SK-N-SH treated with all-trans-retinoic acid at 6 μM for 48 hours (cell line): ENCODE measurements around the gene IQCK.

ENCODE experiments used
- ATAC-seq: fragments of 200-7000 bp; cut with Tn5 transposase; 3 replicates; pipeline ENCODE4 v1.9.1; 2020; ENCODE audit warnings: mild to moderate bottlenecking, moderate library complexity
- ARNTL ChIP-seq: fragments of 450-650 bp; formaldehyde crosslinking; IDR thresholded peaks from 2 replicates; pipeline ENCODE4 v1.5.0; 2020; ENCODE audit warnings: low read depth, mild to moderate bottlenecking, moderate library complexity, borderline replicate concordance
- BACH2 ChIP-seq: fragments of 250-450 bp; sonication (Bioruptor Pico); IDR thresholded peaks from 2 replicates; pipeline ENCODE4 v1.9.0; 2021; ENCODE audit warnings: mild to moderate bottlenecking, borderline replicate concordance
- ESRRG ChIP-seq: fragments of 250-450 bp; sonication (Bioruptor Pico); IDR thresholded peaks from 2 replicates; pipeline ENCODE4 v1.6.1; 2021; ENCODE audit warnings: mild to moderate bottlenecking
- GLIS3 ChIP-seq: fragments of 250-450 bp; sonication (Bioruptor Pico); IDR thresholded peaks from 2 replicates; pipeline ENCODE4 v1.5.0; 2020; ENCODE audit warnings: mild to moderate bottlenecking, moderate library complexity
- ISL1 ChIP-seq: fragments of 250-450 bp; sonication (Bioruptor Pico); IDR thresholded peaks from 2 replicates; pipeline ENCODE4 v2.1.2; 2022; ENCODE audit warnings: mild to moderate bottlenecking, moderate library complexity
- OSR1 ChIP-seq: fragments of 250-450 bp; sonication (Bioruptor Pico); IDR thresholded peaks from 2 replicates; pipeline ENCODE4 v1.8.0; 2022; ENCODE audit warnings: moderate library complexity, mild to moderate bottlenecking, inconsistent platforms
- PATZ1 ChIP-seq: fragments of 250-450 bp; sonication (Bioruptor Pico); IDR thresholded peaks from 2 replicates; pipeline ENCODE4 v1.8.0; 2020; ENCODE audit warnings: mild to moderate bottlenecking, moderate library complexity, borderline replicate concordance
- PPARA ChIP-seq: fragments of 250-450 bp; sonication (Bioruptor Pico); IDR thresholded peaks from 2 replicates; pipeline ENCODE4 v1.5.0; 2020; ENCODE audit warnings: mild to moderate bottlenecking, borderline replicate concordance
- RARB ChIP-seq: fragments of 250-450 bp; sonication (Bioruptor Pico); IDR thresholded peaks from 2 replicates; pipeline ENCODE4 v1.8.0; 2021; ENCODE audit warnings: mild to moderate bottlenecking, moderate library complexity
- TCF4 ChIP-seq: fragments of 250-450 bp; sonication (Bioruptor Pico); IDR thresholded peaks from 2 replicates; pipeline ENCODE4 v1.8.0; 2021; ENCODE audit warnings: mild to moderate bottlenecking, moderate library complexity, borderline replicate concordance
- TOX ChIP-seq: fragments of 250-450 bp; sonication (Bioruptor Pico); IDR thresholded peaks from 2 replicates; pipeline ENCODE4 v1.8.0; 2021; ENCODE audit warnings: mild to moderate bottlenecking, moderate library complexity, borderline replicate concordance
- TSHZ2 ChIP-seq: fragments of 250-450 bp; sonication (Bioruptor Pico); IDR thresholded peaks from 2 replicates; pipeline ENCODE4 v1.5.0; 2020; ENCODE audit warnings: mild to moderate bottlenecking, moderate library complexity
- ZC3H10 ChIP-seq: fragments of 250-450 bp; sonication (Bioruptor Pico); IDR thresholded peaks from 2 replicates; pipeline ENCODE4 v1.5.1; 2021; ENCODE audit warnings: mild to moderate bottlenecking, moderate library complexity
- ZFP3 ChIP-seq: fragments of 250-450 bp; sonication (Bioruptor Pico); IDR thresholded peaks from 2 replicates; pipeline ENCODE4 v1.5.0; 2020; ENCODE audit warnings: mild to moderate bottlenecking, moderate library complexity
- ZFP30 ChIP-seq: fragments of 450-650 bp; formaldehyde crosslinking; IDR thresholded peaks from 2 replicates; pipeline ENCODE4 v1.5.0; 2022; ENCODE audit warnings: mild to moderate bottlenecking, moderate library complexity
- ZNF565 ChIP-seq: fragments of 450-650 bp; formaldehyde crosslinking; conservative IDR thresholded peaks from 2 replicates; pipeline ENCODE4 v1.5.0; 2020; ENCODE audit warnings: low read depth, mild to moderate bottlenecking, moderate library complexity
- ZNF70 ChIP-seq: fragments of 450-650 bp; formaldehyde crosslinking; IDR thresholded peaks from 2 replicates; pipeline ENCODE4 v1.5.0; 2020; ENCODE audit warnings: mild to moderate bottlenecking, moderate library complexity
- ZNF8 ChIP-seq: fragments of 450-650 bp; formaldehyde crosslinking; IDR thresholded peaks from 2 replicates; pipeline ENCODE4 v1.5.0; 2020; ENCODE audit warnings: mild to moderate bottlenecking, moderate library complexity
- TF ChIP-seq, protein P1 (sequence below): fragments of 250-450 bp; sonication (Bioruptor Pico); IDR thresholded peaks from 2 replicates; pipeline ENCODE4 v1.5.1; 2020; ENCODE audit warnings: low read depth, mild to moderate bottlenecking, moderate library complexity
- TF ChIP-seq, protein P2 (sequence below): fragments of 250-450 bp; sonication (Bioruptor Pico); IDR thresholded peaks from 2 replicates; pipeline ENCODE4 v1.5.1; 2021; ENCODE audit warnings: mild to moderate bottlenecking, moderate library complexity

IQCK gene

DNA sequence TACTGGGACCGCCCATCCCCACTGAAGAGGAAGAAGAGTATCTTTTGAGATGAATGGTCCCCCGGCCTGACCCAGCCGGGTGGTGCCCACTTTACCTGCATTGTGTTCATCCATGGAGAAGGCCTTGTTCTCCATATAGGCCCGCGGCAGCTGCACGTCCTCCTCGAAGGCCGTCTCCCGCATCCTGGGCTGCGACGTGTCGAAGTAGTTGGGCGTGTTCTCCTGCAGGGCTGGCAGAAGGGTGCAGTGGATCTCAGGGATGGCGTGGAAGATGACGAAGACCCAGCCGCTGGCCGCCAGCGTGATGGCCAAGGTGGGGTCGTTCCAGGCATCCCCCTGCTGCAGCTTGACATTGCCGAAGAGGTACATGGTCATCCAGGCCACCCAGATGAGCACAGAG lies 153.7 kb downstream of the IQCK start (continued):
- TF ChIP-seq TOX (no peak), ZNF565 (CRISPR knock-in tag) (no peak), ISL1 (CRISPR knock-in tag) (no peak), PATZ1 (CRISPR knock-in tag) (no peak), ARNTL (CRISPR knock-in tag) (no peak), ZNF8 (CRISPR knock-in tag) (no peak), RARB (CRISPR knock-in tag) (no peak), ZNF70 (no peak), TCF4 (CRISPR knock-in tag) (no peak), OSR1 (CRISPR knock-in tag) (no peak)

DNA sequence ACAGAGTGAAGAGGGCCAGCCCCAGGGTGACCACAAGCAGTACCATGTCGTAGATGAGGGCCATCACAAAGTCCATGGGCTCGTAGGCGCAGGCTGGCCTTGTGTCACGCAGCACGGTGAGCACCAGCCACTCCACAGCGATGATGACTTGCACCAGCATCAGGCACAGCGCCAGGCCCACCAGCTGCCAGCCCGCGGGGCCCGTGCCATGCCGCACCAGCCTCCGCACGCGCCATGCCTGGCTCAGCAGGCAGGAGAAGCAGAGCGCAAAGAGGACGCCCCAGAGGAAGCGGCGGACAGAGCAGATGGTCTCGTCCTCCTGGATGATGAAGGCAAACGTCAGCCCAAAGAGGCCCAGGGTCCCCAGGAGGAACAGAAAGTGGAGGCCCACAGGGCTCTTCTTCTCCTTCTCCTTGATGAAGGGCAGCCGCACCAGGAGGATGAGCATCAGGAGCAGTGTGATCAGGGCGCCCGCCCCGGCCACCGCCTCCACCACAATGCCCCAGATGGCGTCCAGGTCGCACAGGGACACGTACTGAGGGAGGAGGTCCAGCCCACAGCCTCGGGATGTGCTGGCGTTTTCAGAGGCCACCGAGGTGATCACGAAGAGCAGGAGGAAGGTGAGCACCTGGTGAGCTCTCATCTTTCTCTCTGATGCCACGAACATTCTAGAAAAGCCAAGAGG lies 154.2 kb downstream of the IQCK start:
- TF ChIP-seq ZNF565 (CRISPR knock-in tag) = no peak
- TF ChIP-seq ZFP3 (CRISPR knock-in tag) = no peak
- no peak for TF ChIP-seq PATZ1 (CRISPR knock-in tag)
- TF ChIP-seq TSHZ2 (CRISPR knock-in tag) = no peak
- no peak for TF ChIP-seq TOX
- no peak for TF ChIP-seq ZNF8 (CRISPR knock-in tag)
- TF ChIP-seq PPARA (CRISPR knock-in tag) = no peak
- no peak for TF ChIP-seq ZFP30
- TF ChIP-seq ISL1 (CRISPR knock-in tag) = no peak
- no peak for TF ChIP-seq BACH2 (CRISPR knock-in tag)
- no peak for TF ChIP-seq ESRRG (CRISPR knock-in tag)
- TF ChIP-seq, protein P1, sequence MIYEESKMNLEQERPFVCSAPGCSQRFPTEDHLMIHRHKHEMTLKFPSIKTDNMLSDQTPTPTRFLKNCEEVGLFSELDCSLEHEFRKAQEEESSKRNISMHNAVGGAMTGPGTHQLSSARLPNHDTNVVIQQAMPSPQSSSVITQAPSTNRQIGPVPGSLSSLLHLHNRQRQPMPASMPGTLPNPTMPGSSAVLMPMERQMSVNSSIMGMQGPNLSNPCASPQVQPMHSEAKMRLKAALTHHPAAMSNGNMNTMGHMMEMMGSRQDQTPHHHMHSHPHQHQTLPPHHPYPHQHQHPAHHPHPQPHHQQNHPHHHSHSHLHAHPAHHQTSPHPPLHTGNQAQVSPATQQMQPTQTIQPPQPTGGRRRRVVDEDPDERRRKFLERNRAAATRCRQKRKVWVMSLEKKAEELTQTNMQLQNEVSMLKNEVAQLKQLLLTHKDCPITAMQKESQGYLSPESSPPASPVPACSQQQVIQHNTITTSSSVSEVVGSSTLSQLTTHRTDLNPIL (CRISPR knock-in tag) = no peak
- no peak for TF ChIP-seq OSR1 (CRISPR knock-in tag)
- no peak for TF ChIP-seq ARNTL (CRISPR knock-in tag)
- TF ChIP-seq, protein P2, sequence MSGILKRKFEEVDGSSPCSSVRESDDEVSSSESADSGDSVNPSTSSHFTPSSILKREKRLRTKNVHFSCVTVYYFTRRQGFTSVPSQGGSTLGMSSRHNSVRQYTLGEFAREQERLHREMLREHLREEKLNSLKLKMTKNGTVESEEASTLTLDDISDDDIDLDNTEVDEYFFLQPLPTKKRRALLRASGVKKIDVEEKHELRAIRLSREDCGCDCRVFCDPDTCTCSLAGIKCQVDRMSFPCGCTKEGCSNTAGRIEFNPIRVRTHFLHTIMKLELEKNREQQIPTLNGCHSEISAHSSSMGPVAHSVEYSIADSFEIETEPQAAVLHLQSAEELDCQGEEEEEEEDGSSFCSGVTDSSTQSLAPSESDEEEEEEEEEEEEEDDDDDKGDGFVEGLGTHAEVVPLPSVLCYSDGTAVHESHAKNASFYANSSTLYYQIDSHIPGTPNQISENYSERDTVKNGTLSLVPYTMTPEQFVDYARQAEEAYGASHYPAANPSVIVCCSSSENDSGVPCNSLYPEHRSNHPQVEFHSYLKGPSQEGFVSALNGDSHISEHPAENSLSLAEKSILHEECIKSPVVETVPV (CRISPR knock-in tag) = no peak
- no peak for TF ChIP-seq GLIS3 (CRISPR knock-in tag)
- no peak for TF ChIP-seq ZNF70
- TF ChIP-seq ZC3H10 (CRISPR knock-in tag) = no peak
- no peak for ATAC-seq

GRCh38 chr16:19872935-19873334 lies 154.9 kb downstream of the IQCK start:
- TF ChIP-seq GLIS3 (CRISPR knock-in tag) = no peak
- TF ChIP-seq ZC3H10 (CRISPR knock-in tag) = no peak
- TF ChIP-seq TSHZ2 (CRISPR knock-in tag) = no peak
- no peak for TF ChIP-seq RARB (CRISPR knock-in tag)
- ATAC-seq = no peak
